K562 (cell line): ENCODE results near the gene AKAP7. TPM values are rescaled to one million over a fixed set of nuclear protein-coding genes. Genes with fewer than 3 reads are reported as not detected.

Experiments used
- ATAC-seq: fragments of 200-7000 bp; cut with Tn5 transposase; 3 replicates; pipeline ENCODE4 v1.9.1; 2020; ENCODE audit warnings: moderate library complexity
- BruUV-seq: library from RNA; stranded (reverse); fragments of 400-500 nt; replicated peaks from 2 replicates; lab custom pipeline; 2021; lab: Mats Ljungman, UMichigan
- CTCF ChIA-PET: fragments of 300-600 bp; formaldehyde crosslinking; extraction: SDS; loops from one replicate; lab custom pipeline; 2021; ENCODE audit warnings: low intra/inter-chr PET ratio; lab: Yijun Ruan, JAX
- POLR2A ChIA-PET: fragments of 300-600, 350-650 bp; sonication (Branson Sonifier 250); formaldehyde crosslinking; extraction: SDS; loops from one replicate; lab custom pipeline; 2021; ENCODE audit warnings: antibody characterized with exemption, inconsistent platforms; lab: Yijun Ruan, JAX
- DNase-seq, 4 experiments: peaks; one replicate each; pipeline versions ENCODE4 v3.0.0 to v3.0.0-alpha.2; 2011 to 2018; ENCODE audit warnings: low spot score in 3 of 4, mixed read lengths in 3 of 4; ENCODE audit errors: extremely low read depth in 1 of 4
- FAIRE-seq: peaks from 2 replicates; lab custom pipeline; 2011; peaks lifted over from hg19 to GRCh38; lab: Jason Lieb, UNC
- H2AFZ ChIP-seq: 2 replicates; pipeline ENCODE4 v1.6.0; 2011; ENCODE audit warnings: low read depth, low read length, control low read depth, inconsistent platforms
- H3K27ac ChIP-seq: fragments of 200-600 bp; 3 replicates; pipeline ENCODE4 v1.8.0; 2011; ENCODE audit warnings: low read depth, mild to moderate bottlenecking, control low read depth, inconsistent platforms, low read length, moderate library complexity, mixed read lengths; ENCODE audit errors: extremely low read depth
- H3K27me3 ChIP-seq, 2 experiments: fragments of 300-600 bp in 1 of 2; 2 replicates in 1 of 2; 3 replicates in 1 of 2; pipeline versions ENCODE4 v1.6.0 to v1.8.0; 2011; ENCODE audit warnings: inconsistent platforms in 2 of 2, low read length in 2 of 2, mild to moderate bottlenecking in 1 of 2, mixed read lengths in 1 of 2, moderate library complexity in 1 of 2; ENCODE audit not compliant: control insufficient read depth in 2 of 2, insufficient read depth in 2 of 2
- H3K36me3 ChIP-seq: fragments of 300-600 bp; 3 replicates; pipeline ENCODE4 v1.8.0; 2011; ENCODE audit warnings: mild to moderate bottlenecking, low read length, inconsistent platforms; ENCODE audit not compliant: control insufficient read depth, insufficient read depth
- H3K4me1 ChIP-seq, 2 experiments: fragments of 200-600 bp in 1 of 2; replicated peaks in 1 of 2; 2 replicates in 1 of 2; 3 replicates in 1 of 2; pipeline versions ENCODE4 v1.5.1 to v1.8.0; 2011; ENCODE audit warnings: inconsistent platforms in 2 of 2, low read length in 2 of 2, mild to moderate bottlenecking in 1 of 2, mixed read lengths in 1 of 2, moderate library complexity in 1 of 2; ENCODE audit not compliant: control insufficient read depth in 2 of 2, insufficient read depth in 2 of 2
- H3K4me2 ChIP-seq: 2 replicates; pipeline ENCODE4 v1.6.1; 2011; ENCODE audit warnings: low read length, control low read depth, inconsistent platforms, mixed read lengths; ENCODE audit not compliant: insufficient read depth
- H3K4me3 ChIP-seq: fragments of 200-600 bp; sonication (generic), shearing (Covaris generic); 2 replicates; pipeline ENCODE4 v1.5.1; 2016; ENCODE audit warnings: control low read depth, inconsistent platforms
- H3K79me2 ChIP-seq: fragments of 200-600 bp; 3 replicates; pipeline ENCODE4 v1.8.0; 2011; ENCODE audit warnings: low read length, inconsistent platforms; ENCODE audit not compliant: control insufficient read depth, insufficient read depth
- H3K9ac ChIP-seq, 2 experiments: 2 replicates each; pipeline versions ENCODE4 v1.6.0 to v1.6.1; 2011; ENCODE audit warnings: low read depth in 2 of 2, low read length in 2 of 2, control low read depth in 1 of 2, inconsistent platforms in 1 of 2, mild to moderate bottlenecking in 1 of 2, mixed read lengths in 1 of 2; ENCODE audit not compliant: insufficient read depth in 1 of 2
- H3K9me1 ChIP-seq: one replicate; pipeline ENCODE4 v1.6.0; 2011; ENCODE audit warnings: inconsistent platforms, mild to moderate bottlenecking, low read length, moderate library complexity; ENCODE audit not compliant: control insufficient read depth, insufficient read depth
- H3K9me3 ChIP-seq: replicated peaks from 2 replicates; pipeline ENCODE4 v1.5.1; 2011; ENCODE audit warnings: low read depth, low read length, inconsistent platforms; ENCODE audit not compliant: control insufficient read depth, insufficient read depth
- H4K20me1 ChIP-seq: replicated peaks from 2 replicates; pipeline ENCODE4 v1.6.1; 2011; ENCODE audit warnings: low read length, inconsistent platforms, mixed read lengths; ENCODE audit not compliant: control insufficient read depth, insufficient read depth
- CTBP1 ChIP-seq: fragments of 450-650 bp; IDR thresholded peaks from 2 replicates; pipeline ENCODE4 v1.6.1; 2016; ENCODE audit warnings: borderline replicate concordance
- DIDO1 ChIP-seq: fragments of 450-650 bp; IDR thresholded peaks from 2 replicates; pipeline ENCODE4 v1.6.1; 2016; ENCODE audit warnings: low read depth, missing biosample characterization, missing genetic modification characterization
- GATA2 ChIP-seq: sonication (generic); formaldehyde crosslinking; IDR thresholded peaks from 2 replicates; pipeline ENCODE4 v1.4.0; 2020; ENCODE audit warnings: mild to moderate bottlenecking, missing genetic modification reagents
- MITF ChIP-seq: IDR thresholded peaks from 2 replicates; pipeline ENCODE4 v1.6.1; 2014; ENCODE audit warnings: antibody characterized with exemption
- ZNF175 ChIP-seq: fragments of 200-800 bp; sonication (Bioruptor generic); IDR thresholded peaks from 2 replicates; pipeline ENCODE4 v1.6.1; 2016; ENCODE audit warnings: low read depth, mild to moderate bottlenecking, missing genetic modification characterization, missing compliant biosample characterization
- ZNF444 ChIP-seq: fragments of 250-450 bp; sonication (Bioruptor Pico); IDR thresholded peaks from 2 replicates; pipeline ENCODE4 v1.4.0; 2020; ENCODE audit warnings: mild to moderate bottlenecking, moderate library complexity
- WGBS: fragments of 100-300 bp; shearing (Covaris generic); methylation state at CpG from one replicate; pipeline ENCODE4 v1.1.6; 2016; ENCODE audit warnings: low coverage, mixed read lengths; ENCODE audit not compliant: insufficient coverage; ENCODE audit errors: missing lambda C conversion rate; 5-methylcytosine and 5-hydroxymethylcytosine counted together
- in situ Hi-C: fragments of 300-500 bp; cut with MboI; formaldehyde crosslinking; loops from 4 replicates; pipeline ENCODE4 v1.15.0; 2018; ENCODE audit warnings: inconsistent platforms, mixed read lengths
- intact Hi-C: fragments of 100-400 bp; cut with micrococcal nuclease; formaldehyde crosslinking; loops from 2 replicates; pipeline ENCODE4 v1.14.2; 2022
- polyA plus RNA-seq, 8 experiments: library from polyadenylated mRNA; depleted of rRNA in 4 of 8; stranded (reverse) in 5 of 8; unstranded in 3 of 8; fragments of >200 nt; fragmentation: Nextera tagmentation in 2 of 8; fragmentation: Illumina TruSeq in 1 of 8; extraction: Ambion mirVana in 2 of 8; extraction: Trizol in 1 of 8; gene quantifications; 2 replicates each; pipeline versions ENCODE4 v1.2.1 to v1.2.3, GENCODE V29; 2011 to 2014; ENCODE audit warnings: inconsistent platforms in 1 of 8, missing spikeins in 1 of 8
- total RNA-seq, 7 experiments: library from RNA; depleted of rRNA in 6 of 7; stranded (reverse); fragments of >200 nt in 6 of 7; fragmentation: Illumina TruSeq in 2 of 7; extraction: Trizol in 2 of 7; gene quantifications; 2 replicates each; pipeline versions ENCODE4 v1.2.1 to v1.2.3, GENCODE V29; 2011 to 2021; ENCODE audit warnings: low replicate concordance in 1 of 7
- TF ChIP-seq, protein P1 (sequence below): sonication (generic); formaldehyde crosslinking; IDR thresholded peaks from 2 replicates; pipeline ENCODE4 v1.8.0; 2022; ENCODE audit warnings: mild to moderate bottlenecking, missing genetic modification reagents
- TF ChIP-seq, protein P2 (sequence below): fragments of 250-450 bp; sonication (Bioruptor Pico); IDR thresholded peaks from 2 replicates; pipeline ENCODE4 v1.5.0; 2022; ENCODE audit warnings: mild to moderate bottlenecking

The AKAP7 gene
- total and polyA plus RNA-seq, 9 of the 15 experiments (the other 6 are each of a cell fraction or from before 2014, with no cell fraction given), result 0.82 to 2.6 (median 1.6) TPM

DNA sequence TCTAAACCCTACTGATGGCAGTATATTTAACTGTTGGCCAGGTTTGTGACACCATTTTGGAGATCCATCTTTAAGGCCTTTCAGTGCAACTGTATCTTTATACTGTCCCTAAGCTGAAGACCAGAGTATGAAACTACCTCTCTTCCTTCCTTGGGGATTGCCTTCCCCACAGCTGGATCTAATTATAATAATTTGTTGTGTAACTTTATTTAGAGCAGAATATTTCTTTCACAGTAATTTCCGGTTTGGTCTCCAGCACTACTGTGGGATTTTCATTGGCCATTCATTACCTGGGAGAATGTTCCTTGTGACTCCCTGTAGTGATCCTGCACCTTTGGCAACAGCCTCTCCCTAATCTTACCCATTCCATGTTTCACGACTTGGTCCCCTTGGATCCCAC, 75.2 kb downstream of the AKAP7 start:
- H3K4me1 ChIP-seq, result no peaks in the 10 kb centered on the region
- H3K4me2 ChIP-seq, result no peak overlapping the region
- no peak overlapping the region for H2AFZ ChIP-seq
- no peak for TF ChIP-seq CTBP1
- TF ChIP-seq ZNF175 (CRISPR knock-in tag), result no peak
- no peak for TF ChIP-seq ZNF444 (CRISPR knock-in tag)
- no peak for TF ChIP-seq GATA2 (CRISPR knock-in tag)
- TF ChIP-seq, protein P1, sequence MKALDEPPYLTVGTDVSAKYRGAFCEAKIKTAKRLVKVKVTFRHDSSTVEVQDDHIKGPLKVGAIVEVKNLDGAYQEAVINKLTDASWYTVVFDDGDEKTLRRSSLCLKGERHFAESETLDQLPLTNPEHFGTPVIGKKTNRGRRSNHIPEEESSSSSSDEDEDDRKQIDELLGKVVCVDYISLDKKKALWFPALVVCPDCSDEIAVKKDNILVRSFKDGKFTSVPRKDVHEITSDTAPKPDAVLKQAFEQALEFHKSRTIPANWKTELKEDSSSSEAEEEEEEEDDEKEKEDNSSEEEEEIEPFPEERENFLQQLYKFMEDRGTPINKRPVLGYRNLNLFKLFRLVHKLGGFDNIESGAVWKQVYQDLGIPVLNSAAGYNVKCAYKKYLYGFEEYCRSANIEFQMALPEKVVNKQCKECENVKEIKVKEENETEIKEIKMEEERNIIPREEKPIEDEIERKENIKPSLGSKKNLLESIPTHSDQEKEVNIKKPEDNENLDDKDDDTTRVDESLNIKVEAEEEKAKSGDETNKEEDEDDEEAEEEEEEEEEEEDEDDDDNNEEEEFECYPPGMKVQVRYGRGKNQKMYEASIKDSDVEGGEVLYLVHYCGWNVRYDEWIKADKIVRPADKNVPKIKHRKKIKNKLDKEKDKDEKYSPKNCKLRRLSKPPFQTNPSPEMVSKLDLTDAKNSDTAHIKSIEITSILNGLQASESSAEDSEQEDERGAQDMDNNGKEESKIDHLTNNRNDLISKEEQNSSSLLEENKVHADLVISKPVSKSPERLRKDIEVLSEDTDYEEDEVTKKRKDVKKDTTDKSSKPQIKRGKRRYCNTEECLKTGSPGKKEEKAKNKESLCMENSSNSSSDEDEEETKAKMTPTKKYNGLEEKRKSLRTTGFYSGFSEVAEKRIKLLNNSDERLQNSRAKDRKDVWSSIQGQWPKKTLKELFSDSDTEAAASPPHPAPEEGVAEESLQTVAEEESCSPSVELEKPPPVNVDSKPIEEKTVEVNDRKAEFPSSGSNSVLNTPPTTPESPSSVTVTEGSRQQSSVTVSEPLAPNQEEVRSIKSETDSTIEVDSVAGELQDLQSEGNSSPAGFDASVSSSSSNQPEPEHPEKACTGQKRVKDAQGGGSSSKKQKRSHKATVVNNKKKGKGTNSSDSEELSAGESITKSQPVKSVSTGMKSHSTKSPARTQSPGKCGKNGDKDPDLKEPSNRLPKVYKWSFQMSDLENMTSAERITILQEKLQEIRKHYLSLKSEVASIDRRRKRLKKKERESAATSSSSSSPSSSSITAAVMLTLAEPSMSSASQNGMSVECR (CRISPR knock-in tag), result no peak
- no peak for TF ChIP-seq DIDO1 (tag)
- no peak for TF ChIP-seq MITF
- TF ChIP-seq, protein P2, sequence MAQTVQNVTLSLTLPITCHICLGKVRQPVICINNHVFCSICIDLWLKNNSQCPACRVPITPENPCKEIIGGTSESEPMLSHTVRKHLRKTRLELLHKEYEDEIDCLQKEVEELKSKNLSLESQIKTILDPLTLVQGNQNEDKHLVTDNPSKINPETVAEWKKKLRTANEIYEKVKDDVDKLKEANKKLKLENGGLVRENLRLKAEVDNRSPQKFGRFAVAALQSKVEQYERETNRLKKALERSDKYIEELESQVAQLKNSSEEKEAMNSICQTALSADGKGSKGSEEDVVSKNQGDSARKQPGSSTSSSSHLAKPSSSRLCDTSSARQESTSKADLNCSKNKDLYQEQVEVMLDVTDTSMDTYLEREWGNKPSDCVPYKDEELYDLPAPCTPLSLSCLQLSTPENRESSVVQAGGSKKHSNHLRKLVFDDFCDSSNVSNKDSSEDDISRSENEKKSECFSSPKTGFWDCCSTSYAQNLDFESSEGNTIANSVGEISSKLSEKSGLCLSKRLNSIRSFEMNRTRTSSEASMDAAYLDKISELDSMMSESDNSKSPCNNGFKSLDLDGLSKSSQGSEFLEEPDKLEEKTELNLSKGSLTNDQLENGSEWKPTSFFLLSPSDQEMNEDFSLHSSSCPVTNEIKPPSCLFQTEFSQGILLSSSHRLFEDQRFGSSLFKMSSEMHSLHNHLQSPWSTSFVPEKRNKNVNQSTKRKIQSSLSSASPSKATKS, result no peak
- TF ChIP-seq, all 486 proteins: peak for 0
- DNase-seq (no peak), FAIRE-seq (no peak), ATAC-seq (no peak)
- Histone ChIP-seq H3K79me2 (no peaks in the 10 kb centered on the region), H3K36me3 (no peaks in the 10 kb centered on the region), H3K27me3 (no peaks in the 10 kb centered on the region; a peak in 1 of 5 replicates), H3K9me1 (no peaks in the 10 kb centered on the region), H3K4me3 (no peak overlapping the region), H3K9ac (no peak overlapping the region), H3K9me3 (no peaks in the 10 kb centered on the region), H3K27ac (no peak overlapping the region), H4K20me1 (no peaks in the 10 kb centered on the region)
- intact Hi-C loops (no loop called here), in situ Hi-C loops (no loop called here)
- WGBS, result 6% methylated on average over 2 of the region's 2 CpGs
- ChIA-PET CTCF (no interaction called here), POLR2A (interaction anchor here (1.1 kb wide), 1 partner anchor 21 kb away, joined by 3 read pairs; no protein-coding TSS in a partner anchor)
- no TSS peak for BruUV-seq
